SIG-M5 (cell line): ENCODE results near the gene SPIN2A.
A peak's percentile ranks its signal among the peaks of the same experiment; 100 is the strongest.
"Not testable (repeated sequence)": the region's sequence is repeated elsewhere in the genome, so short reads cannot be mapped to it uniquely, and the experiment has no call there.

Source experiments
- DNase-seq: peaks from one replicate; lab custom pipeline; 2025; lab: John Stamatoyannopoulos, UW

The SPIN2A gene

DNA sequence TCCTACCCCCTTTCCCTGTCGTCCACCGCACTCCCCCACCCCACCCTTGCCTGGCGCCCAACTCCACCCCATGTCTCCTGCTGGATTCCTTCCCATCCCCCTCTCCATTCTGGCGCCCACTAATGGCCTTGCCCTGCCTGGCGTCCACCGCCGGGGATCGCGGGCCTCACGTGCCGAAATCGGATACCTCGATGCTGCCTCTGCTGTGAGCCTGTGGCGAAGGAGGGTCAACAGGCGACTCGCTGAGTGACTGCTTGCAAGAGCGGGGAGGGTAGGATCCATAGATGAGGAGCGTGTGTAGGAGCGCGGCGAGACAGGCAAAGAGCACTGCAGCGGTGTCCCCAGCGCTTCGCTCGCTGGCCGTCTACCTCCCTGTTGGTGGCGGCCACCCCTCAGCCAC lies at the start of gene SPIN2A:
TSS of gene SPIN2A (minus strand) at position 325 of the 400 bp plus-strand sequence. CDS start 800 bp downstream, outside the sequence.
- DNase-seq, result not testable (repeated sequence)

DNA sequence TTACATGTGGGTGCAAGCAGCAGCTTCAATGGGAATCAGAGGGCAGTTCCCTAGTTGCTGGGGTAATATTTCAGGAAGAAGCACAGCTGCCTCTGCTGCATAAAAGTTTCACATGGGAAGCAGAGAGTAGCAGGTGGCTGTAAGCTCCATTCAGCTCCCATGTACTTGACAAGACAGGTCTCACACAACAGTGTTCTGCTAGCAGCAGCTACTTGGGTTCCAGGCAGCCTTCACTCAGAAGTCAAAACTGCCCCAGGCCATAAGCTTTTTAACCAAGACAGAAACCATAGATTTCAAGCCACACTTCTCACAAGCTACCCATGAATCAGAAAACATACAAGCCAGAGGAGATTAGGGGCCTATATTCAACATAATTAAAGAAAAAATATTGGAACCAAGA lies 41.4 kb upstream of the SPIN2A start:
- no peak for DNase-seq

- DNase-seq, result no peak
Measured at GRCh38 chrX:57177070-57177469, 39.9 kb upstream of the SPIN2A start.

DNA sequence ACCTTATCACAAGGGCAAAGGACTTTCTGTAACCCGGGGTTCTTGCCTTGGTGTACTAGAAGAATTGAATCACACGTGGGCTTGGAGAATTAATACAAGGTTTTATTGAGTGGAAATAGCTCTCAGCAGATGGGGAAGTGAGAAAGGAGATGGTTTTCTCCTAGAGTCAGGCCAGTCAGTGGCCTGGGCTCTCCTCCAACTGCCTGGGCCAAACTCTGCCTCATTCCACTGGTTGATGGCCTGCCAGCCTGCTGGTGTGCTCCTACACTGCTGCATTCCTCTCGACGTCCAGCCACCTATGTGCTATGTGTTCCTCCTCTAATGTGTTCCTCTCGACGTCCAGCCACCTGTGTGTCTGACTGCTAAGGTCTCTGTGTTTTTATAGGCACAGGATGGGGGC lies 35.3 kb upstream of the SPIN2A start:
- DNase-seq, result no peak

- DNase-seq, result no peak
Measured at GRCh38 chrX:57156397-57157049, 19.3 kb upstream of the SPIN2A start.

DNA sequence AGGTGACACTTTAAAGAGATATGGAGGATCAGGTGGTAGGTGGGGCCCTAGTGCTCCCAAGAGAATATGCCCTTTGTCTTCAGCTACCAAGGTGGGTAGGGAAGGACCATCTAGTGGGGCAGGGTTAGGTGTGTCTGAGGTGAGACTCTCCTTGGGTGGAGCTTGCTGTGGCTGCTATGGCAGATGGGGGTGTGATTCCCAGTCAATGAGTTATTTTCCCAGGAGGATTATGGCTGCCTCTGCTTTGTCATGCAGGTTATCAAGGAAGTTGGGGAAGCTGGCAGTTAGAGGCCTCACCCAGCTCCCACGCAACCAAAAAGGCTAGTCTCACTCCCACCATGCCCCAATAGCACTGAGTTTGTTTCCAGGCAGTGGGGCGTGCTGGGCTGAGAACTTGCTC lies 18.0 kb upstream of the SPIN2A start:
- no peak for DNase-seq

DNA sequence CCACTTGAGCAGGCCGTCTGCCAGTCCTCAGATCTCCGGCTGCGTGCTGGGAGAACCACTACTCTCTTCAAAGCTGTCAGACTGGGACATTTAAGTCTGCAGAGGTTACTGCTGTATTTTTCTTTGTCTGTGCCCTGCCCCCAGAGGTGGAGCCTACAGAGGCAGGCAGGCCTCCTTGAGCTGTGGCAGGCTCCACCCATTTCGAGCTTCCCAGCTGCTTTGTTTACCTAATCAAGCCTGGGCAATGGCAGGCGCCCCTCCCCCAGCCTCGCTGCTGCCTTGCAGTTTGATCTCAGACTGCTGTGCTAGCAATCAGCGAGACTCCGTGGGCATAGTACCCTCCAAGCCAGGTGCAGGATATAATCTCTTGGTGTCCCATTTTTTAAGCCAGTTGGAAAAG lies 15.0 kb upstream of the SPIN2A start:
- not testable (repeated sequence) for DNase-seq

- DNase-seq, result no peak
Measured at GRCh38 chrX:57138674-57139073, 1.5 kb upstream of the SPIN2A start.

- DNase-seq, result no peak
Measured at GRCh38 chrX:57137501-57137900, 304 bp upstream of the SPIN2A start.

DNA sequence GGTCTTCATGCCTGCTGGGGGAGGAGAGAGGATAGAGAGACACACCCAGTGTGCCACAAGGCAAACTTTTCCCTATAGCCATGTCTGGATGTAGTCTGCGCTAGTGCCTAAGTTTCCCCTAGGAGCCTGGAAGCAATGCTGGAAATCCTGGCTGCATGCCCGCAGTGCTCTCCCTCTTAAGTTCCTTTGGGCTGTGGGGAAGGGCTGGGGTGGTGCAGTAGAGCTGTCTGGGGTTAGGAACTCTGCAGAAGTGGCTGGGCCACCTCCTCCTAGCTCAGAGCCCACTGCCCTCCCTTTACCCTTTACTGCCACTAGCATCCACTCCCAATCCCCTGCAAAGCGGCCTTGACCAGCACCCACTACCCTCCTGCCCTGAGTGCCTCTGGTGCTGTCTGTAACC lies 608 bp downstream of the SPIN2A start:
- not testable (repeated sequence) for DNase-seq

GRCh38 chrX:57135287-57135686 lies 1.9 kb downstream of the SPIN2A start:
- no peak for DNase-seq

DNA sequence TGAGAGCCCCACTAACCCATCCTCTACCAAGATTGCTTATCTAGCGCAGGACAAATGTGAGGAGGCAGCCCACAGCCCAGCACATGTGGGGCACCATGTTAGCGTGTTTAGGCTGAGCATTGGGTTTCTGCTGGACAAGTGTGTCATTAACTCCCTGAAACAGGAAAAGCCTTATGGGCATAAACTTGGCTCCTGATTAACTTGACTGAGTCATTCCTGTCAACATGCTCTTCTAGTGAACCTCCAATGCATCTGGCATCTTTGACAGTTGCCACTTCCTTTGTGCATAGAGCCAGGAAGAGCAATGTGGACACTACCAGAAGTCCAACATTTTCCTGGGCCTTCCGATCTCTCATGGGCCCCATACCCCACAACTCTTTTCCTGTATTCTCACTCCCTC lies 2.5 kb downstream of the SPIN2A start:
- no peak for DNase-seq

DNA sequence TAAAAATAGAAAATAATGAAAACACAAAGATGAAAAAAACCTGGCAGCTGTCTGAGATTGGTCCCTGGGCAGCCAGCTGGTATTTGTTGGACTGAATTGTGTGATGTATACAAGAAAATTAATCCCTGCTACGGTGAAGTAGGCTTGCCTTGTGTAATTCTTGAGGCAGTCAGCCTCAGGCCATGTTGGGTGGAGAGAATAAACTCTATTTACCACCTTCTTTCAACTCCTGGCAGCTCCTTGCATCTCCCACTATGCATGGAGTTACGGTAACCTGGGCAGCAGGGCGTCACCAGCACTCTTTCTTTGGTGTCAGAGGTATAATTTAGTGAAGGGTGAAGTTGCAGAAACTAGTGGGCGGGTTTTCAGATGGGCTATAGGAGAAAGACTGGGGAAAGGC lies 3.5 kb downstream of the SPIN2A start:
- no peak for DNase-seq

- not testable (repeated sequence) for DNase-seq
Measured at GRCh38 chrX:57133284-57133683, 3.9 kb downstream of the SPIN2A start.

GRCh38 chrX:57132046-57132445 lies 5.2 kb downstream of the SPIN2A start:
- no peak for DNase-seq

DNA sequence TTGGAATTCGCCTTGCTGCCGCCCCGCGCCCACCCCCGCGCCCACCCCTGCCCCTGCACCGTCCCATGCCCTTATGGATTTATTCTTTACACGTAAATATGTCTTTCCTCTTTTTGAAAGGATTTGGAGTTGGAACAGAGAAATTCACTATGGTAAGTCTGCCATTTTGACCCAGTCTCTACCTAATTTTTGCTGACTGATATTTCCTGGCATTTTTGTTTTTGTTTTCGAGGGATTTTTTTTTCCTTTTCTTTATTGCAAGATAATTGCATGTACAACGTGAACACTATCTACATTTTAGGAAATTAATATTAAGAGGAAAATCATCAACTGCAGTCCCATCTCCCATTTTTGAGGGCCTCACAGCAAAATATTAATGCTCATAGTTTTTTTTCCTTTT lies 15.4 kb downstream of the SPIN2A start:
- no peak for DNase-seq

DNA sequence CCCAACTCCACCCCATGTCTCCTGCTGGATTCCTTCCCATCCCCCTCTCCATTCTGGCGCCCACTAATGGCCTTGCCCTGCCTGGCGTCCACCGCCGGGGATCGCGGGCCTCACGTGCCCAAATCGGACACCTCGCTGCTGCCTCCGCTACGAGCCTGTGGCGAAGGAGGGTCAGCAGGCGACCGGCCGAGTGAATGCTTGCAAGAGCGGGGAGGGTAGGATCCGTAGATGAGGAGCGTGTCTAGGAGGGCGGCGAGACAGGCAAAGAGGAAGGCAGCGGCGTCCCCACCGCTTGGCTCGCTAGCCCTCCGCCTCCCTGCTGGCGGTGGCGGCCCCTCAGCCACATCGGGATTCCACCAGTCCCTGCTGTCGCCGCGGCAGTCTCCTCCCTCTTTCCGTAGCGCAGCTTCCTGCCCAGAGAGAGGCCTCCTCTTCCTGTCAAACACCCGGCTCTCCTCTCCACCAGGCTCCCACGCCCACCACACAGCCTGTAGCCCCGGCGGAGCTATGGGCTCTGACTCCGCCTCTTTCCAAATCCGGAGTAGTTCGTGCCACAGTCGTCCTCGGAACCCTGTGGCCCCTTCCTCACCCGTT lies 15.9 kb downstream of the SPIN2A start, which contains the start of gene SPIN2B:
TSS of gene SPIN2B (minus strand) at position 387 of the 594 bp plus-strand sequence.
- peak; percentile 69 for DNase-seq

DNA sequence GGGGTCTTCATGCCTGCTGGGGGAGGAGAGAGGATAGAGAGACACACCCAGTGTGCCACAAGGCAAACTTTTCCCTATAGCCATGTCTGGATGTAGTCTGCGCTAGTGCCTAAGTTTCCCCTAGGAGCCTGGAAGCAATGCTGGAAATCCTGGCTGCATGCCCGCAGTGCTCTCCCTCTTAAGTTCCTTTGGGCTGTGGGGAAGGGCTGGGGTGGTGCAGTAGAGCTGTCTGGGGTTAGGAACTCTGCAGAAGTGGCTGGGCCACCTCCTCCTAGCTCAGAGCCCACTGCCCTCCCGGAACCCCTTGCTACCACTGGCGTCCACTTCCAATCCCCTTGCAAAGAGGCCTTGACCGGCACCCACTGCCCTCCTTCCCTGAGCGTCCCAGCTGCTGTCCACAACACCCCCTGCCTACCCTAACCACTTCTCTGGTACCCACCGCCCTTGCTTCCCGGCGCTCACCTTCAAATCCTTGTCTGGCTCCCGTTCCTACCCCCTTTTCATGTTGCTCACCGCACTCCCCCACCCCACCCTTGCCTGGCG lies 16.5 kb downstream of the SPIN2A start:
- not testable (repeated sequence) for DNase-seq

- no peak for DNase-seq
Measured at GRCh38 chrX:57119416-57119815, 17.8 kb downstream of the SPIN2A start.

GRCh38 chrX:57117566-57117965 lies 19.6 kb downstream of the SPIN2A start:
- not testable (repeated sequence) for DNase-seq

- DNase-seq, result no peak
Measured at GRCh38 chrX:57104921-57105398, 32.2 kb downstream of the SPIN2A start.

GRCh38 chrX:57104406-57104805 lies 32.8 kb downstream of the SPIN2A start:
- DNase-seq, result no peak

DNA sequence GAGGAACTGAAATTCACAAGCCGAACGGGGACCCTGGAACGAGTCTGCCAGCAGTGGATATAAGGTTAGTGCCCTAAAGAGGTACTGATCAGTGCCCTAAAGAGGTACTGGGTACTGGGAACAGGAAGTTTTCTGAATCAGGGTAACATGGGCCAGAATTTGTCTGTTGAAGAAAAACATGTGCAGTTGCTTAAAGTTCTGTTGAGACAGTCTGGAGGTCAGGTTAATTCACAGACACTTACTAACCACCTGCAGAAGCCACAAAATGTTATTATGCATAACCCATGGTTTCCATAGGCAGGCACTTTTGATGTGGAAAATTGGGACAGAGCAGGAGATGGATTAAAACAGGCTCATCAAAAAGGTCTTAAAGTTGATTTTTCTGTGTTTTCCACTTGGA lies 33.7 kb downstream of the SPIN2A start:
- DNase-seq, result no peak
